Right atrium auricular region (tissue), 2 donors: ENCODE measurements around the gene SLC1A7. TPM values are rescaled to one million over a fixed set of nuclear protein-coding genes. Genes with fewer than 3 reads are reported as not detected.
A peak's percentile ranks its signal among the peaks of the same experiment; 100 is the strongest.

Experiments used
- DNase-seq: peaks from one replicate; pipeline ENCODE4 v3.0.0-alpha.2; 2019; ENCODE audit warnings: low spot score
- H3K27ac ChIP-seq, 2 donors: fragments of 200-600 bp; sonication (generic); 1 replicate in 1 of 2; 2 replicates in 1 of 2; pipeline ENCODE4 v1.5.1; 2016 to 2019
- H3K27me3 ChIP-seq, 2 donors: fragments of 200-600 bp; sonication (generic); one replicate each; pipeline versions ENCODE4 v1.5.1 to v1.6.0; 2017 to 2019
- H3K36me3 ChIP-seq: fragments of 200-600 bp; sonication (generic); one replicate; pipeline ENCODE4 v1.5.1; 2016
- H3K4me1 ChIP-seq, 2 donors: fragments of 200-600 bp; sonication (generic); one replicate each; pipeline versions ENCODE4 v1.5.1 to v1.6.0; 2017 to 2019
- H3K4me3 ChIP-seq, 2 donors: fragments of 200-600 bp; sonication (generic); 1 replicate in 1 of 2; 2 replicates in 1 of 2; pipeline ENCODE4 v1.5.1; 2017 to 2019; ENCODE audit warnings: mild to moderate bottlenecking in 1 of 2, moderate library complexity in 1 of 2
- H3K9me3 ChIP-seq, 2 donors: fragments of 200-600 bp; sonication (generic); one replicate each; pipeline ENCODE4 v1.5.1; 2019
- CTCF ChIP-seq, 2 donors: fragments of 200-600 bp; sonication (generic); IDR thresholded peaks; one replicate each; pipeline ENCODE4 v1.5.1; 2019; ENCODE audit warnings: antibody characterized with exemption in 2 of 2
- total RNA-seq, 2 donors: library from RNA; depleted of rRNA; stranded (reverse); fragments of >200 nt; gene quantifications; one replicate each; pipeline ENCODE4 v1.1.0, GENCODE V29; 2016

The SLC1A7 gene
- total RNA-seq, 2 donors from 2014 or later = 0.56 to 0.71 TPM

GRCh38 chr1:53050310-53050709 lies 92.1 kb downstream of the SLC1A7 start:
- no peak for DNase-seq
- Histone ChIP-seq H3K36me3 (no peaks in the 10 kb centered on the region), H3K27me3 (no peaks in the 10 kb centered on the region), H3K4me1 (peaks cover 0 to 44% of the 10 kb centered on the region in 2 donors), H3K27ac (peak overlapping the region; percentile 67 to 76), H3K9me3 (no peaks in the 10 kb centered on the region), H3K4me3 (no peak overlapping the region)
- TF ChIP-seq CTCF (IDR thresholded peaks at IDR 0.05) = no peak

GRCh38 chr1:53049574-53049967 lies 92.9 kb downstream of the SLC1A7 start:
- TF ChIP-seq CTCF (IDR thresholded peaks at IDR 0.05) = no peak
- peak overlapping the region; percentile 67 to 76 for H3K27ac ChIP-seq
- H3K4me3 ChIP-seq = no peak overlapping the region
- no peaks in the 10 kb centered on the region for H3K36me3 ChIP-seq
- DNase-seq = no peak
- no peaks in the 10 kb centered on the region for H3K27me3 ChIP-seq
- peaks cover 0 to 44% of the 10 kb centered on the region in 2 donors for H3K4me1 ChIP-seq
- H3K9me3 ChIP-seq = no peaks in the 10 kb centered on the region

- H3K9me3 ChIP-seq = no peaks in the 10 kb centered on the region
- no peak overlapping the region for H3K4me3 ChIP-seq
- H3K4me1 ChIP-seq = peaks cover 0 to 44% of the 10 kb centered on the region in 2 donors
- no peaks in the 10 kb centered on the region for H3K36me3 ChIP-seq
- peak overlapping the region; percentile 67 to 76 for H3K27ac ChIP-seq
- no peaks in the 10 kb centered on the region for H3K27me3 ChIP-seq
- no peak for TF ChIP-seq CTCF (IDR thresholded peaks at IDR 0.05)
- DNase-seq = no peak
These were observed 93.4 kb downstream of the SLC1A7 start for GRCh38 chr1:53048960-53049573.

GRCh38 chr1:53047737-53048736 lies 94.4 kb downstream of the SLC1A7 start:
- no peaks in the 10 kb centered on the region for H3K9me3 ChIP-seq
- H3K27me3 ChIP-seq = no peaks in the 10 kb centered on the region
- H3K4me3 ChIP-seq = no peak overlapping the region
- H3K4me1 ChIP-seq = peaks cover 0 to 44% of the 10 kb centered on the region in 2 donors
- no peak for TF ChIP-seq CTCF (IDR thresholded peaks at IDR 0.05)
- H3K36me3 ChIP-seq = no peaks in the 10 kb centered on the region
- no peak for DNase-seq
- H3K27ac ChIP-seq = peak overlapping the region; percentile 67 to 76

GRCh38 chr1:53046930-53047329 lies 95.5 kb downstream of the SLC1A7 start:
- no peaks in the 10 kb centered on the region for H3K36me3 ChIP-seq
- no peak for DNase-seq
- H3K4me3 ChIP-seq = no peak overlapping the region
- H3K9me3 ChIP-seq = no peaks in the 10 kb centered on the region
- no peaks in the 10 kb centered on the region for H3K27me3 ChIP-seq
- peaks cover 0 to 44% of the 10 kb centered on the region in 2 donors for H3K4me1 ChIP-seq
- TF ChIP-seq CTCF (IDR thresholded peaks at IDR 0.05) = no peak
- peak overlapping the region; percentile 67 to 76 for H3K27ac ChIP-seq
